ENCODE data around the gene SLC4A9.

DNA sequence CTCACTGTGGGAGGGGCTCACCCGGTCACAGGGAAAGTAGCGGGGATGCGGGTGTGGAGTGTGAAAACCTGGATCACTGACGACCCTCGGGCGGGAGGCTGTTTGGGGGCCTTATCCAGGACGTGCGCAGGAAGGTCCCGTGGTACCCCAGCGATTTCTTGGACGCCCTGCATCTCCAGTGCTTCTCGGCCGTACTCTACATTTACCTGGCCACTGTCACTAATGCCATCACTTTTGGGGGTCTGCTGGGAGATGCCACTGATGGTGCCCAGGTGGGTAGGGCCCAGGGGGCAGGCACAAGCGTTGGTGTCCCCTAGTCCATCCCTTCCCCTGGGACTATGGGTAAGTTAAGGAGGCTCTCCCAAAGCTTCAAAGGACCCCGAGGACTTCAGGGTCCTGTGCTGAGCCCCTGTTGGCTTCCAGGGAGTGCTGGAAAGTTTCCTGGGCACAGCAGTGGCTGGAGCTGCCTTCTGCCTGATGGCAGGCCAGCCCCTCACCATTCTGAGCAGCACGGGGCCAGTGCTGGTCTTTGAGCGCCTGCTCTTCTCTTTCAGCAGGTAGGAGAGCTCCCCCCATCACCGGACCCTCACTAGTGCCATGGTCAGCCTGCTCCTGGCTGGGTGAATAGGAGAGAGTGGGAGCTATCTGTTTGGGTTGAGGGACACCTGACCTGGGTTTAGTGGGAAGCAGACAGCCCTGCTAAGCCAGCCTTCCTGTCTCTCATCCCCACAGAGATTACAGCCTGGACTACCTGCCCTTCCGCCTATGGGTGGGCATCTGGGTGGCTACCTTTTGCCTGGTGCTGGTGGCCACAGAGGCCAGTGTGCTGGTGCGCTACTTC, 3.9 kb downstream of the SLC4A9 start:
- TF ChIP-seq POLR2A (IDR thresholded peaks at IDR 0.05) = no peak
- TF ChIP-seq, protein P1, sequence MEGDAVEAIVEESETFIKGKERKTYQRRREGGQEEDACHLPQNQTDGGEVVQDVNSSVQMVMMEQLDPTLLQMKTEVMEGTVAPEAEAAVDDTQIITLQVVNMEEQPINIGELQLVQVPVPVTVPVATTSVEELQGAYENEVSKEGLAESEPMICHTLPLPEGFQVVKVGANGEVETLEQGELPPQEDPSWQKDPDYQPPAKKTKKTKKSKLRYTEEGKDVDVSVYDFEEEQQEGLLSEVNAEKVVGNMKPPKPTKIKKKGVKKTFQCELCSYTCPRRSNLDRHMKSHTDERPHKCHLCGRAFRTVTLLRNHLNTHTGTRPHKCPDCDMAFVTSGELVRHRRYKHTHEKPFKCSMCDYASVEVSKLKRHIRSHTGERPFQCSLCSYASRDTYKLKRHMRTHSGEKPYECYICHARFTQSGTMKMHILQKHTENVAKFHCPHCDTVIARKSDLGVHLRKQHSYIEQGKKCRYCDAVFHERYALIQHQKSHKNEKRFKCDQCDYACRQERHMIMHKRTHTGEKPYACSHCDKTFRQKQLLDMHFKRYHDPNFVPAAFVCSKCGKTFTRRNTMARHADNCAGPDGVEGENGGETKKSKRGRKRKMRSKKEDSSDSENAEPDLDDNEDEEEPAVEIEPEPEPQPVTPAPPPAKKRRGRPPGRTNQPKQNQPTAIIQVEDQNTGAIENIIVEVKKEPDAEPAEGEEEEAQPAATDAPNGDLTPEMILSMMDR (IDR thresholded peaks at IDR 0.05) = no peak
